Measurements from ENCODE around the gene LRRC8B. TPM values are rescaled to one million over a fixed set of nuclear protein-coding genes. Genes with fewer than 3 reads are reported as not detected.
"Not testable (repeated sequence)": the region's sequence is repeated elsewhere in the genome, so short reads cannot be mapped to it uniquely, and the experiment has no call there.

Gene LRRC8B
- total RNA-seq, 1 donor: 1.4 TPM

DNA sequence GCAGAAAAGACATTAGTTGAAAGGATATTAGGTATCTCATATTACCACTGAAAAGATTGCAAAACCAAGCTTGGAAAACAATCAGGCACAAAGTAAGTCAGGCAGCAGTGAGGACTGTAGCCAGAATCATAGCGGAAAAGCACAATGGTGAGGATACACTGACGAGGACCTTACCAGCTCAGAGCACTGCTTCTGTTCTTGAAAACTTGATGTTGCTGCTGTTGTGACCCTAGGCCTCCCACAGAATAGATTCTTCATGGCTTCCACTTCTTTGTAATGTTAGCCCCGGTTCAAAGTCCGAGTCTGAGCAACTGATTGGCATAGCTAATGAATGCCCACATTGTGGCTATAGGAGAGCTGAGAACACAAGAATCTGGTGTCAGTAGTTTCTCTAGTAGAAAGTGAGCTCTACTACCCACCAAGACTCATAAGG lies 63.1 kb downstream of the LRRC8B start:
- H3K79me2 ChIP-seq (ENCODE audit: insufficient read depth, low read length): no peaks in the 10 kb centered on the region
- TF ChIP-seq, protein P1, sequence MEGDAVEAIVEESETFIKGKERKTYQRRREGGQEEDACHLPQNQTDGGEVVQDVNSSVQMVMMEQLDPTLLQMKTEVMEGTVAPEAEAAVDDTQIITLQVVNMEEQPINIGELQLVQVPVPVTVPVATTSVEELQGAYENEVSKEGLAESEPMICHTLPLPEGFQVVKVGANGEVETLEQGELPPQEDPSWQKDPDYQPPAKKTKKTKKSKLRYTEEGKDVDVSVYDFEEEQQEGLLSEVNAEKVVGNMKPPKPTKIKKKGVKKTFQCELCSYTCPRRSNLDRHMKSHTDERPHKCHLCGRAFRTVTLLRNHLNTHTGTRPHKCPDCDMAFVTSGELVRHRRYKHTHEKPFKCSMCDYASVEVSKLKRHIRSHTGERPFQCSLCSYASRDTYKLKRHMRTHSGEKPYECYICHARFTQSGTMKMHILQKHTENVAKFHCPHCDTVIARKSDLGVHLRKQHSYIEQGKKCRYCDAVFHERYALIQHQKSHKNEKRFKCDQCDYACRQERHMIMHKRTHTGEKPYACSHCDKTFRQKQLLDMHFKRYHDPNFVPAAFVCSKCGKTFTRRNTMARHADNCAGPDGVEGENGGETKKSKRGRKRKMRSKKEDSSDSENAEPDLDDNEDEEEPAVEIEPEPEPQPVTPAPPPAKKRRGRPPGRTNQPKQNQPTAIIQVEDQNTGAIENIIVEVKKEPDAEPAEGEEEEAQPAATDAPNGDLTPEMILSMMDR (IDR thresholded peaks at IDR 0.05; ENCODE audit: extremely low read depth, low read depth, low read length): no peak
- no peaks in the 10 kb centered on the region for H4K20me1 ChIP-seq (ENCODE audit: insufficient read depth, low read length)
- H3K4me3 ChIP-seq (ENCODE audit: insufficient read depth, low read length): no peak overlapping the region
- H3K27ac ChIP-seq (ENCODE audit: low read depth, low read length): no peak overlapping the region
- no peaks in the 10 kb centered on the region for H3K27me3 ChIP-seq (ENCODE audit: insufficient read depth, low read length)
- peaks cover 11% of the 10 kb centered on the region for H3K4me1 ChIP-seq (ENCODE audit: insufficient read depth, low read length)
- H3K9me3 ChIP-seq (ENCODE audit: low read depth, low read length): no peaks in the 10 kb centered on the region
- no peak overlapping the region for H2AFZ ChIP-seq (ENCODE audit: low read length)
- no peak overlapping the region for H3K4me2 ChIP-seq (ENCODE audit: insufficient read depth, low read length)
- no peak for DNase-seq (ENCODE audit: insufficient read length, low spot score, missing footprints)
- H3K36me3 ChIP-seq (ENCODE audit: insufficient read depth, low read length): no peaks in the 10 kb centered on the region

- H3K9me3 ChIP-seq (ENCODE audit: low read depth, low read length): no peaks in the 10 kb centered on the region
- H3K4me1 ChIP-seq (ENCODE audit: insufficient read depth, low read length): peaks cover 11% of the 10 kb centered on the region
- no peaks in the 10 kb centered on the region for H3K27me3 ChIP-seq (ENCODE audit: insufficient read depth, low read length)
- no peak overlapping the region for H3K27ac ChIP-seq (ENCODE audit: low read depth, low read length)
- no peak overlapping the region for H3K4me3 ChIP-seq (ENCODE audit: insufficient read depth, low read length)
- no peak overlapping the region for H3K4me2 ChIP-seq (ENCODE audit: insufficient read depth, low read length)
- no peak overlapping the region for H2AFZ ChIP-seq (ENCODE audit: low read length)
- no peak for DNase-seq (ENCODE audit: insufficient read length, low spot score, missing footprints)
- no peaks in the 10 kb centered on the region for H3K36me3 ChIP-seq (ENCODE audit: insufficient read depth, low read length)
- H3K79me2 ChIP-seq (ENCODE audit: insufficient read depth, low read length): no peaks in the 10 kb centered on the region
- no peaks in the 10 kb centered on the region for H4K20me1 ChIP-seq (ENCODE audit: insufficient read depth, low read length)
- TF ChIP-seq, protein P1 (IDR thresholded peaks at IDR 0.05; ENCODE audit: extremely low read depth, low read depth, low read length): no peak
Observed at GRCh38 chr1:89588480-89588879, 63.9 kb downstream of the LRRC8B start.

DNA sequence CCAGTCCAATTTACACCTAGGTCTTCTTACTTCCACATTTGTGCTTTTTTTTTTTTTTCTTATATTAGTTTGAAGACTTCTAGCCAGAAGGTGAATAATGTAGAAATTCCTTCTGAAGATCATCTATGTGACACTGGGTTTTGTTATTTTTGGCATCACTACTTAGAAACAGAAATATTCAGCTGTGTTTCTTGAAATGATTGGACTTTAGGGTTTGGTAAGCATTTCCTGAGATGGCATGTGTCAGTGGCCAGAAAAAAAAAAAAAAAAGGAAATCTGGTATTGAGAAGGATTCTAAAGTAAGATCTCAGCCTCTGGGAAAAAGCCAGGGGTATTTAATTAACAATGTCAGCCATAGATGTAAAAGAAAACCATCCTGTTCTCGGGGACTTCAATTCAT lies 64.9 kb downstream of the LRRC8B start:
- H3K27ac ChIP-seq (ENCODE audit: low read depth, low read length): no peak overlapping the region
- peaks cover 11% of the 10 kb centered on the region for H3K4me1 ChIP-seq (ENCODE audit: insufficient read depth, low read length)
- no peaks in the 10 kb centered on the region for H3K27me3 ChIP-seq (ENCODE audit: insufficient read depth, low read length)
- TF ChIP-seq, protein P1 (IDR thresholded peaks at IDR 0.05; ENCODE audit: extremely low read depth, low read depth, low read length): no peak
- no peaks in the 10 kb centered on the region for H3K9me3 ChIP-seq (ENCODE audit: low read depth, low read length)
- no peaks in the 10 kb centered on the region for H3K36me3 ChIP-seq (ENCODE audit: insufficient read depth, low read length)
- no peaks in the 10 kb centered on the region for H3K79me2 ChIP-seq (ENCODE audit: insufficient read depth, low read length)
- no peak for DNase-seq (ENCODE audit: insufficient read length, low spot score, missing footprints)
- no peaks in the 10 kb centered on the region for H4K20me1 ChIP-seq (ENCODE audit: insufficient read depth, low read length)
- H3K4me3 ChIP-seq (ENCODE audit: insufficient read depth, low read length): no peak overlapping the region
- H2AFZ ChIP-seq (ENCODE audit: low read length): no peak overlapping the region
- H3K4me2 ChIP-seq (ENCODE audit: insufficient read depth, low read length): no peak overlapping the region

DNA sequence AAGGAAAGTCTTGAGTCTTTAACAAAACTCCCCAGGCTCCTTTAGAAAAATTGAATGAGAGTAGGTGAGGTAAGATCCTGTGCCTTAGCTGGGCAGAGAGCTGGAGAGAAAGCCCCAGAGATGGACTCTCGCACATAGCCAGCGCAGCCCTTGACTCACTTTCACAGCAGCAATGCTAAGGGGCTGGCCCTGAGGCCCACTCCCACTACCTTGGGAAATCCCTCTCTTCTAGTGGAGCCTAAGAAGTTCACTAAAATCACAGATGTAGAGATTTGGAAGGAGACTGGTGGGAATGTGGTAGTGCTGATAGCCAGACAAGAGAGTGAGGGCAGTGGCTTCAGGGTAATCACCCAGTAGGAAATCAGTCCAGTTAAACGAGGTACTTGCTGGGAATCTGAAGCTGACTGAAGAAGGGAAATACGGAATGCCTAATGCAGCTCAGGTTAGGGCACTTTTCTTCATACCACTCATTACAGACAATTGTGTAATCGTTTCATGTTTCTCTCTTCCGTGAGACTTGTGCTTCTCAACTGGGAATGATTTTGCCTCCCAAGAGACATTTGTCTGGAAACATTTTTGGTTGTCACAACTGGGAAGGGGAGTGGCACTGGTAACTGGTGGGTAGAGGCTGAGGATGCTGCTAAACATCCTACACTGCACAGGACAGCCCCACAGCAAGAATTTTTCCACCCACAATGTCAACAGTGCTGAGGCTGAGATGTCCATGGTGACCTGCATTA lies 65.9 kb downstream of the LRRC8B start:
- no peak for DNase-seq (ENCODE audit: insufficient read length, low spot score, missing footprints)
- Histone ChIP-seq H2AFZ (ENCODE audit: low read length) (no peak overlapping the region), H3K4me3 (ENCODE audit: insufficient read depth, low read length) (no peak overlapping the region), H3K4me1 (ENCODE audit: insufficient read depth, low read length) (peaks cover 11% of the 10 kb centered on the region), H3K9me3 (ENCODE audit: low read depth, low read length) (no peaks in the 10 kb centered on the region), H3K27me3 (ENCODE audit: insufficient read depth, low read length) (no peaks in the 10 kb centered on the region), H3K36me3 (ENCODE audit: insufficient read depth, low read length) (no peaks in the 10 kb centered on the region), H3K79me2 (ENCODE audit: insufficient read depth, low read length) (no peaks in the 10 kb centered on the region), H4K20me1 (ENCODE audit: insufficient read depth, low read length) (no peaks in the 10 kb centered on the region), H3K4me2 (ENCODE audit: insufficient read depth, low read length) (no peak overlapping the region), H3K27ac (ENCODE audit: low read depth, low read length) (no peak overlapping the region)
- TF ChIP-seq, protein P1 (IDR thresholded peaks at IDR 0.05; ENCODE audit: extremely low read depth, low read depth, low read length): no peak

GRCh38 chr1:89592861-89593302 lies 68.3 kb downstream of the LRRC8B start:
- H3K4me3 ChIP-seq (ENCODE audit: insufficient read depth, low read length); H3K9me3 ChIP-seq (ENCODE audit: low read depth, low read length); H3K4me2 ChIP-seq (ENCODE audit: insufficient read depth, low read length); H3K27ac ChIP-seq (ENCODE audit: low read depth, low read length); DNase-seq (ENCODE audit: insufficient read length, low spot score, missing footprints); H3K36me3 ChIP-seq (ENCODE audit: insufficient read depth, low read length); H3K79me2 ChIP-seq (ENCODE audit: insufficient read depth, low read length); H2AFZ ChIP-seq (ENCODE audit: low read length); H4K20me1 ChIP-seq (ENCODE audit: insufficient read depth, low read length); H3K27me3 ChIP-seq (ENCODE audit: insufficient read depth, low read length): not testable (repeated sequence)
- peaks cover 11% of the 10 kb centered on the region for H3K4me1 ChIP-seq (ENCODE audit: insufficient read depth, low read length)
